GM06990 (cell line): ENCODE measurements around the gene GLYATL1.
"Not testable (repeated sequence)": the region's sequence is repeated elsewhere in the genome, so short reads cannot be mapped to it uniquely, and the experiment has no call there.

Experiments
- DNase-seq: peaks from one replicate; pipeline ENCODE4 v3.0.0-alpha.2; 2011; ENCODE audit not compliant: insufficient read length; ENCODE audit errors: extremely low read depth
- H3K27me3 ChIP-seq: replicated peaks from 2 replicates; pipeline ENCODE4 v1.6.0; 2011; ENCODE audit warnings: low read length; ENCODE audit not compliant: control insufficient read depth, insufficient read depth
- H3K36me3 ChIP-seq: 2 replicates; pipeline ENCODE4 v1.5.1; 2011; ENCODE audit warnings: low read length; ENCODE audit not compliant: control insufficient read depth, insufficient read depth
- H3K4me3 ChIP-seq: replicated peaks from 2 replicates; pipeline ENCODE4 v1.5.1; 2011; ENCODE audit warnings: low read depth, mild to moderate bottlenecking, control low read depth, low read length
- CTCF ChIP-seq: IDR thresholded peaks from 2 replicates; pipeline ENCODE4 v1.5.1; 2011; ENCODE audit warnings: low read length, control low read depth, mild to moderate bottlenecking, inconsistent platforms; ENCODE audit not compliant: insufficient read depth, poor library complexity, severe bottlenecking

GLYATL1 gene

GRCh38 chr11:58998480-58999290 lies 59.4 kb downstream of the GLYATL1 start:
- no peak overlapping the region for H3K4me3 ChIP-seq
- no peak for TF ChIP-seq CTCF
- H3K36me3 ChIP-seq: no peaks in the 10 kb centered on the region
- H3K27me3 ChIP-seq: no peaks in the 10 kb centered on the region
- DNase-seq: no peak

GRCh38 chr11:58999291-58999680 lies 60.0 kb downstream of the GLYATL1 start:
- TF ChIP-seq CTCF: no peak
- no peak overlapping the region for H3K4me3 ChIP-seq
- H3K27me3 ChIP-seq: no peaks in the 10 kb centered on the region
- DNase-seq: peak; percentile 3
- H3K36me3 ChIP-seq: no peaks in the 10 kb centered on the region

- no peak for DNase-seq
- H3K27me3 ChIP-seq: no peaks in the 10 kb centered on the region
- TF ChIP-seq CTCF: no peak
- no peaks in the 10 kb centered on the region for H3K36me3 ChIP-seq
- no peak overlapping the region for H3K4me3 ChIP-seq
Measured at GRCh38 chr11:59000003-59000402, 60.7 kb downstream of the GLYATL1 start.

GRCh38 chr11:59002006-59002405 lies 62.7 kb downstream of the GLYATL1 start:
- H3K27me3 ChIP-seq, H3K4me3 ChIP-seq, H3K36me3 ChIP-seq, DNase-seq: not testable (repeated sequence)
